ENCODE measurements around the gene FPR1. TPM values are rescaled to one million over a fixed set of nuclear protein-coding genes. Genes with fewer than 3 reads are reported as not detected.

FPR1 gene, protein sequence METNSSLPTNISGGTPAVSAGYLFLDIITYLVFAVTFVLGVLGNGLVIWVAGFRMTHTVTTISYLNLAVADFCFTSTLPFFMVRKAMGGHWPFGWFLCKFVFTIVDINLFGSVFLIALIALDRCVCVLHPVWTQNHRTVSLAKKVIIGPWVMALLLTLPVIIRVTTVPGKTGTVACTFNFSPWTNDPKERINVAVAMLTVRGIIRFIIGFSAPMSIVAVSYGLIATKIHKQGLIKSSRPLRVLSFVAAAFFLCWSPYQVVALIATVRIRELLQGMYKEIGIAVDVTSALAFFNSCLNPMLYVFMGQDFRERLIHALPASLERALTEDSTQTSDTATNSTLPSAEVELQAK
- total RNA-seq, result 10 to 100 TPM in 1 of 2 donors, 1 to 10 TPM in 1; 4.4 to 22.7 TPM

DNA sequence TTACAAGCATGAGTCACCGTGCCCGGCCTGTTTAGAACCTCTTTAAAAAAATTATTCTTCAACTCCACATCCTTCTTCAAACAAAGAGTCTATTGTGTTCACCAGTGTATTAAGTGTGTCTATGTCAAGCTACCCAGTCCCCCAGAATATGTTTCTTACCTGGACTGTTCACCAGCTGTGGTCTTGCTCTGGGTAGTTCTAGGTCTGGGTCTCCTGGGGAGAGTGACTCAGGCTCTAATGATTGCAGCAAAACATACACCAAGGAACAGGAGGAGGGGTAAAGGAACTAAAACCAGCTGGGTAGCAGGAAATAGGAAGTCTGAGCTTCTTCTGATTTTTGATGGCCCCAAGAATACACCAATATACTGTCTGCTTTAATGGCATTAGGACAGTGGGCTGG, at the start of gene FPR1:
TSS of gene FPR1 (minus strand) at position 224 of the 400 bp plus-strand sequence. CDS start 4,884 bp downstream, outside the sequence.
- Histone ChIP-seq H3K4me1 (no peaks in the 10 kb centered on the region), H3K36me3 (no peaks in the 10 kb centered on the region), H3K4me3 (peak within 1 kb of the TSS; percentile 11 to 21), H3K27me3 (no peaks in the 10 kb centered on the region), H3K9me3 (no peaks in the 10 kb centered on the region), H3K27ac (no peak within 1 kb of the TSS)
- TF ChIP-seq, protein P1, sequence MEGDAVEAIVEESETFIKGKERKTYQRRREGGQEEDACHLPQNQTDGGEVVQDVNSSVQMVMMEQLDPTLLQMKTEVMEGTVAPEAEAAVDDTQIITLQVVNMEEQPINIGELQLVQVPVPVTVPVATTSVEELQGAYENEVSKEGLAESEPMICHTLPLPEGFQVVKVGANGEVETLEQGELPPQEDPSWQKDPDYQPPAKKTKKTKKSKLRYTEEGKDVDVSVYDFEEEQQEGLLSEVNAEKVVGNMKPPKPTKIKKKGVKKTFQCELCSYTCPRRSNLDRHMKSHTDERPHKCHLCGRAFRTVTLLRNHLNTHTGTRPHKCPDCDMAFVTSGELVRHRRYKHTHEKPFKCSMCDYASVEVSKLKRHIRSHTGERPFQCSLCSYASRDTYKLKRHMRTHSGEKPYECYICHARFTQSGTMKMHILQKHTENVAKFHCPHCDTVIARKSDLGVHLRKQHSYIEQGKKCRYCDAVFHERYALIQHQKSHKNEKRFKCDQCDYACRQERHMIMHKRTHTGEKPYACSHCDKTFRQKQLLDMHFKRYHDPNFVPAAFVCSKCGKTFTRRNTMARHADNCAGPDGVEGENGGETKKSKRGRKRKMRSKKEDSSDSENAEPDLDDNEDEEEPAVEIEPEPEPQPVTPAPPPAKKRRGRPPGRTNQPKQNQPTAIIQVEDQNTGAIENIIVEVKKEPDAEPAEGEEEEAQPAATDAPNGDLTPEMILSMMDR (IDR thresholded peaks at IDR 0.05), result no peak
- no peak for DNase-seq (ENCODE audit: low spot score)

DNA sequence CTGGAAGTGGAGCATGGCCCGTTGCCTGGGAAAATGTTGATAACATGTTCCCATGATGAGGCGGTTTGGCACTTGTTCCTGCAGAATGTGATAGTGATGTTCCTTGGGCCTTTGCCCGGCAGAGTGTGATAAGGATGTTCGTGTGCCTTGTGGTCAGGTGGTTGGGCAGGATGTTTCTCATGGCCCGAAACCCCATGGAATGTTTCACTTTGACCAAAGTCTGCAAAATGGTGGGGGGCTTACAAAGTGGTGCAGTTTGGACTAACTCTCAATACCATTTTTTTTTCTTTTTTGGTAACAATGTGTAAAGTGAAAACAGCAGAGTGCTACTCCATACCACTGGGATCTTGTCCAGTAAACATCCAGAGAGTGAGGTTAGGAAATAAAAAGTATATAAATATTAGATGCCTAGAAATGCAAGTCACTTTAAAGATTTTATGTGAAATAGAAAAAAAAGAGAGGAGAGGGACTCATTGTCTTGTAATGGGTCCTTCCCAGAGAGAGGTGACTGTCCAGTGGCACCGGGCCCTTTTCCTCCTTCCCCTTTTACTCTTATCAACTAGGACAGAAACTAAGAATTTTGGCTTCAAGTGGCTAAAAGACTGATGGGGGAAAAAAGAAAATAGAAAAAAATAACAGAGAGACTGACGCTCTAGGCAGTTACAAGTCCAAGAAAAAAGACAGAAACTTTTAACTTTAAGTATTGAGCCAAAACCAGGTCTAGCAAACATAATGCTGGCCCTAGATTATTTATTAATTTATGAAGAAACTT, 49.0 kb upstream of the FPR1 start:
- Histone ChIP-seq H3K4me1 (peaks cover 0 to 50% of the 10 kb centered on the region in 2 donors), H3K27me3 (no peaks in the 10 kb centered on the region), H3K27ac (peak overlapping the region; percentile 90 to 94), H3K9me3 (no peaks in the 10 kb centered on the region), H3K36me3 (no peaks in the 10 kb centered on the region), H3K4me3 (peak overlapping the region in 1 of 2 donors; percentile 2)
- DNase-seq (ENCODE audit: low spot score), result peak; percentile 94
- TF ChIP-seq, protein P1 (IDR thresholded peaks at IDR 0.05), result no peak

DNA sequence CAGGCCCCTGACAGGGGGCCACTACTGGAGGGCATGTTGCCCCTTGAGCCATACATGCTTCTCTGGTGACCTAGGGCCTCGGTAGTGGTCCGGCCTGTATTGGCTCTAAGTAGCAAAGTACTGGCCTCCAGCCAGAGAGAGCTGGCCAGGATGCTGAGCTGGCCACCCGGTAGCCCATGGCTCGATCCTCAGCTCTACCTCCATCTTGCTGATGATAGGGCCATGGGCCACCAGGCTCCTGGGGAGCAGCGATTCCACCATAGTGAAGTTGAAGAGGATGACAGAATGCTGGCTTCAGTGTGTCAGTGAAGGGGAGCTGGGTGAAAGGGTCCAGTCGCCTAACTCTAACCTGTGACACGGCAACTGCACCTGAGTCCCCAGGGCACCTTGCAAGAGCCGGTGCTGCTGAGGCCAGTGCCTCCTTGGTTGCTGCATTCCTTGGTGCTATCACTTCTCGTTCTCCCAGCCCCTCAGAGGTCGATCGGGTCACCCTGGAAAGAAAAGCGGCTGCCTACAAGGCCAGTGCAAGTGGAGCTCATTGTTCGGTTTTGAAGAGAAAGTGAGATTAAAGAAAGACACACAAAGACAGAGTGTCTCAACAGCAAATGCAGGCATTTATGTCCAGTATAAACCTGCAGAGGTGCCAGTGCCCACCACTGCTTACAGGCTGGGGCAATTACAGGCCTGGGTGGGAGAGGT, 48.2 kb upstream of the FPR1 start:
- peaks cover 0 to 48% of the 10 kb centered on the region in 2 donors for H3K4me1 ChIP-seq

DNA sequence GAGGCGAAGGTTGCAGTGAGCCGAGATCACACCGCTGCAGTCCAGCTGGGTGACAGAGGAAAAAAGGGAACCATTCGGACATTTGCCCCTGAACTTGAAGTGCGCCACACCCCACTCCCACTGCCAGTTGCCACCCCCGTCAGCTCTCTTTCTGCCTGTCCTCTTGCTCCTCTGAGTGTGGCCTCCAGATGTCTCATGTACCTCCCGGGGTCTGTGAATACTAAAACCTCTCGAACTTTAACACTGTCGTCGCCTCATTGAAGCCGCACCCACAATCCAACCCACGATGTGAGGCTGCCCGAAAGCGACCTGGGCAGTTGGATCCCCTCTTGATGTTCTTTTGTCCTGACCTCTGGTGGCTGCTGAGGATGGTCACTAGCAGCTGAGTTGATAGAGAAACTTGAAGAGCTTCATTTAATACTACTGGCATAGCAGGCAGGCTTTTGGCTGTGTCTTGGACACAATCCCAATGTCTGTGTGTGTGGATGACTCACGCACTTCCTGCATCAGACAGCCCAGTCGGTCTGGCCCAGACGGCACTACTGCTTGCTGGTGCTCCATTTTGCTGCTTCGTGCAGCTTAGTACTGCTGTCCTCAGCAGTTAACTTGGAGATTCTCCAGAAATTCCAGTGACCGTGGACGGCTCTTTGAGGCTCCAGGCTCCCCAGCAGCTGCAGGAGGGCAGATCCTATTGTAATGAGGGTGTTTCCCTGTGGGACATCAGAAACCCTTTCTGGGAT, 47.5 kb upstream of the FPR1 start:
- DNase-seq (ENCODE audit: low spot score), result peak; percentile 96
- no peaks in the 10 kb centered on the region for H3K27me3 ChIP-seq
- TF ChIP-seq, protein P1 (IDR thresholded peaks at IDR 0.05), result peak in 1 of 2 donors; percentile 35
- peaks cover 0 to 43% of the 10 kb centered on the region in 2 donors for H3K4me1 ChIP-seq
- no peaks in the 10 kb centered on the region for H3K36me3 ChIP-seq
- no peaks in the 10 kb centered on the region for H3K9me3 ChIP-seq
- peak overlapping the region; percentile 90 to 94 for H3K27ac ChIP-seq
- H3K4me3 ChIP-seq, result peak overlapping the region in 1 of 2 donors; percentile 7

More for the DNA sequence above, 48.2 kb upstream of the FPR1 start:
- Histone ChIP-seq H3K4me3 (peak overlapping the region in 1 of 2 donors; percentile 2), H3K36me3 (no peaks in the 10 kb centered on the region), H3K9me3 (no peaks in the 10 kb centered on the region), H3K27ac (peak overlapping the region; percentile 90 to 94), H3K27me3 (no peaks in the 10 kb centered on the region)
- DNase-seq (ENCODE audit: low spot score), result no peak
- TF ChIP-seq, protein P1 (IDR thresholded peaks at IDR 0.05), result no peak

DNA sequence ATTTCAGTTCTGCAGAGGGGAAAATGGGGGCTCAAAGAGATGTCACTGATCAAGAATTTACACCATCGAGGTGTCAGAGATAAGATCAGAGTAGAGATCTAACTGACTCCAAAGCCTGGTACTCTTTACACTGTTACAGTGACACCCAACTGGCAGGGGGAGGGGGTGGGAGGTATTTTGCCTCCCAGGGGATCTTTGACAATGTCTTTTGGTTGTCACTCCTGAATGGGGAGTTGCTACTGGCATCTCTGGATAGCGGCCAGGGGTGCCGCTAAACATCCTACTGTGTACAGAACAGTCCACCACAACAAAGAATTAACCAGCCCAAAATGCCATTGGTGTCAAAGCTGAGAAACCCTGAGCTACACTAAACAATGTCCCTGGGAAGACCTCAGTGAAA, 46.4 kb upstream of the FPR1 start:
- DNase-seq (ENCODE audit: low spot score), result no peak
- peak overlapping the region; percentile 90 to 94 for H3K27ac ChIP-seq
- TF ChIP-seq, protein P1 (IDR thresholded peaks at IDR 0.05), result no peak
- no peak overlapping the region for H3K4me3 ChIP-seq
- no peaks in the 10 kb centered on the region for H3K27me3 ChIP-seq
- peaks cover 0 to 43% of the 10 kb centered on the region in 2 donors for H3K4me1 ChIP-seq
- peaks cover 0 to 3% of the 10 kb centered on the region in 2 donors for H3K9me3 ChIP-seq
- no peaks in the 10 kb centered on the region for H3K36me3 ChIP-seq

Data from right atrium auricular region (tissue), 2 donors.